Measurements from ENCODE around the gene FAM170B. TPM values are rescaled to one million over a fixed set of nuclear protein-coding genes. Genes with fewer than 3 reads are reported as not detected.

FAM170B gene
- total RNA-seq, 2 donors from 2014 or later: not detected

DNA sequence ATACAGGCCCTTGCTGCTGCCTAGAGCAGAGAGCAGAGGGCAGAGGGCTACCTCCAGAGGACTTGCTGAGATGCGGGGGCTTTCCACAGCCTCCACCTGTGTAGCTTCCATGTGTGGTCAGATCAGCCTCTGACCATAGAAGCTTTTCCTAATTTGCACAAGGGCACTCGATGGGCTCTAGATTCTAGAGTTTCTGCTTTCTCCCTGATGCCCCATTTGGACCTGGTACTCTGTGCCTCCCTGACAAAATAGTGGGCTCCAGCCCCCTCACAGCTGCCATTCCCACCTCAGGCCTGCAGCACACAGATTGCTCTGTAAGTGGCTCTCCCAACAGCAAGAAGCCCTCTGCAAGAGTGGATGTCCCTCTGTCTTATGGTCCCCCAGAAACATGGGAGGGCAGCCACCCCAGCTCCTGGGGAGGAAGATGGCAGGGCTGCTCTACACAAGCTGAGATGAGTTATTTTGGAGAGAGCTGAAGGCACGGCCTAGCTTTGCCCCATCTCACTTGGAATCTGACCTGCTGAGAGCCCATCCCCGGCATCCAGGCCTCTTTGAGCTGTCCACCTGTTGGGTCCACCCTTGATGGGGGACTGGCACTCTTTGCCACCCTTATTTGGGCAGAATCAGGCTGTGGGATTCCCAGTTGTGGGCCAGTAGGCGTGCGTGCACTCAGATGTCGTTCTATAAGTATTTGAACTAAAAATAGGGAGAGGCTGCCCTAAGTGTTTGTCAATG lies 37.7 kb upstream of the FAM170B start:
- H3K4me1 ChIP-seq: peaks cover 0 to 17% of the 10 kb centered on the region in 2 donors

DNA sequence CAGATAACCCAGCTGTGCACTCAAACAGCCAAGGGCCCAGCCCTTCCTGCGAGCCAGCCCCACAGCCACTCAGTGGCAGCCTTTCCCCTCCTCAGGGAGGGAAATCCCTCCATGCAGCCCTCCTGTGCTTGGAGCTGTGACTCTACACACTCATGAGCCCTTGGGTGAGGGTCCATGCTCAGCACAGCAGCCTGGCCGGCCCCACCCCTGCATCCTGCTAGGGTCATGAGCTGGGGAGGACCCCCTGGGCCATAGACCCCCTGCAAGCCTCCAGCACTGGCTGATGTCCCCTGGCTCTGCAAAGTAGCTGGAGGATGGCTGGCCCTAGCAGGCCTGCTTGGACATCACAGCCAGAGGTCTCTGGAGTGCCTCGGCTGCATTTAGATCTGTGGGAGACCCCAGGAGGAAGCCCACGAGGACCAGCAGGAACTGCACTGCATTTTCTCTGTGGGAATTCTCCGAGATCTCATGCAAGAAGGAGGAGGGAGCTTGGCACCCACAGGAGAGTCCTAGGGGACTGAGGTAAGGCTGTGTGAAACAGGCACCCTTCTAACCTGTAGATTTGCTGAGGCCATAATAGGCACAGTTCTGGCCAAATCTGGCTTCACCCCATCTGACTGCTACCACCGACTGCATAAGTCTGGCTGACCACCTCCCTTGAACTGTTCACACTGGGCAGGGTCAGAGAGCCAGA lies 37.0 kb upstream of the FAM170B start:
- H3K9me3 ChIP-seq: no peaks in the 10 kb centered on the region
- H3K27me3 ChIP-seq: no peaks in the 10 kb centered on the region
- no peak overlapping the region for H3K27ac ChIP-seq
- H3K4me1 ChIP-seq: peaks cover 0 to 17% of the 10 kb centered on the region in 2 donors
- no peak for TF ChIP-seq CTCF (IDR thresholded peaks at IDR 0.05)
- no peak overlapping the region for H3K4me3 ChIP-seq
- no peaks in the 10 kb centered on the region for H3K36me3 ChIP-seq
- no peak for DNase-seq (ENCODE audit: low spot score)

More for the DNA sequence above, 37.7 kb upstream of the FAM170B start:
- TF ChIP-seq CTCF (IDR thresholded peaks at IDR 0.05): no peak
- DNase-seq (ENCODE audit: low spot score): no peak
- H3K9me3 ChIP-seq: no peaks in the 10 kb centered on the region
- H3K4me3 ChIP-seq: no peak overlapping the region
- no peaks in the 10 kb centered on the region for H3K27me3 ChIP-seq
- H3K27ac ChIP-seq: no peak overlapping the region
- no peaks in the 10 kb centered on the region for H3K36me3 ChIP-seq

- TF ChIP-seq CTCF (IDR thresholded peaks at IDR 0.05): no peak
- no peaks in the 10 kb centered on the region for H3K9me3 ChIP-seq
- peaks cover 0 to 12% of the 10 kb centered on the region in 2 donors for H3K4me1 ChIP-seq
- no peaks in the 10 kb centered on the region for H3K27me3 ChIP-seq
- DNase-seq (ENCODE audit: low spot score): no peak
- H3K27ac ChIP-seq: no peak overlapping the region
- H3K4me3 ChIP-seq: no peak overlapping the region
- H3K36me3 ChIP-seq: no peaks in the 10 kb centered on the region
Measured at GRCh38 chr10:49169776-49170175, 36.0 kb upstream of the FAM170B start.

DNA sequence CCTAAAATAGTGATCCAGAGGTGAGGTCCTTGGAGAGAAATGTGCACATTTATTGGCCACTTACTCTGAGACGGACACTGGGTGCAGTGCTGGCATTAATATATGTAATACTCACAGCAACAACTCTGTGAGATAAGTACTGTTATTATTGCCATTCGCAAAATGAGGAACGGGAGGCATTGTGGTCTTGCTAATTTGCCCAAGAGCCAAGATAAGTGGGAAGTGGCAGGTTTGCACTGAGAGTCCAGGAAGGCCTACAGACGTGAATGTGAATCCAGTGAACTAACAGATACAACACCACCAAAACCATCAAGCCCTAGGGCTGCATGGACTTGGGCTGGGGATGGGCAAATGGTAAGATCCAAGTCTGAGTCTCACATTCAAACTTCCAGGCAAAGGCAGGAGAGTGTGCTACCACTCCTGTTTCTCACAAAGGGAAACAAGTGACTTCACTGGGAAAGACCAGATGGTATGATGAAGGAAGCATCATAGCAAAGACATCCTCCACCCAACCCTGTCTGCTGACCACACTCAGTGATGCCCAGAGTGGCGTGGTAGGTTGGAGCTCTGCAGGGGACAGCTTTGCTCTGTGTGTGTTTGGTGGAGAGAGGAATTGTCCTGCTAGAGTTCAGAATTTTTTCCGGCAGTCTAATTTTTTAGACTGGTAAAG lies 35.1 kb upstream of the FAM170B start:
- H3K36me3 ChIP-seq: no peaks in the 10 kb centered on the region
- DNase-seq (ENCODE audit: low spot score): no peak
- H3K27ac ChIP-seq: no peak overlapping the region
- no peaks in the 10 kb centered on the region for H3K27me3 ChIP-seq
- no peak for TF ChIP-seq CTCF (IDR thresholded peaks at IDR 0.05)
- H3K4me3 ChIP-seq: no peak overlapping the region
- H3K9me3 ChIP-seq: no peaks in the 10 kb centered on the region
- H3K4me1 ChIP-seq: peaks cover 0 to 12% of the 10 kb centered on the region in 2 donors

DNA sequence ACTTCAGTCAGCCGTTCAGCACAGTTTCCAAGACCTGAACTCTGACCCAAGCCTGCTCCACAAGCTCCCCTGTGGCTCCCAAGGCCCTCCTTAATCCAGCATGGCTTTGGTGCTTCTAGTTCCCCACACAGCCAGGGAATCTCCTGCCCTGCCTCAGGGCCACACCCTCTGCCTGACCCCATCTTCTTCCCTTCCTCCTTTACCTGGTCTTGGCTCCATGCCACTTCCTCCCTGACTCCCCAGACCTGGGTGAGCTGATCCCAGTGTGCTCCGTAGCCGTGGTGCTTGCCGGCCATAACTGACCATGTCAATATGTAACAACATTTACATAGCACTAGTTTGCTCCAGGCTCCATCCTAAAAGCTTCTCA lies 34.3 kb upstream of the FAM170B start:
- Histone ChIP-seq H3K9me3 (no peaks in the 10 kb centered on the region), H3K27ac (no peak overlapping the region), H3K36me3 (no peaks in the 10 kb centered on the region), H3K4me1 (peaks cover 0 to 12% of the 10 kb centered on the region in 2 donors), H3K4me3 (no peak overlapping the region), H3K27me3 (no peaks in the 10 kb centered on the region)
- DNase-seq (ENCODE audit: low spot score): no peak
- no peak for TF ChIP-seq CTCF (IDR thresholded peaks at IDR 0.05)

Measured in right atrium auricular region (tissue), 2 donors.